A549 (cell line): ENCODE measurements around the gene RRP12. TPM values are rescaled to one million over a fixed set of nuclear protein-coding genes. Genes with fewer than 3 reads are reported as not detected.

ENCODE experiments used
- ATAC-seq, 2 experiments: fragments of 200-7000 bp in 1 of 2; fragments of >200 bp in 1 of 2; cut with Nextera tagmentation in 1 of 2; cut with Tn5 transposase in 1 of 2; 3 replicates each; pipeline versions ENCODE4 v1.8.0 to v1.9.1; 2018 to 2020; ENCODE audit warnings: mild to moderate bottlenecking in 1 of 2, moderate library complexity in 1 of 2
- CTCF ChIA-PET: fragments of 300-600 bp; sonication (Branson Sonifier 250); formaldehyde crosslinking; extraction: SDS; loops from one replicate; lab custom pipeline; 2021; ENCODE audit warnings: antibody characterized with exemption, inconsistent platforms; lab: Yijun Ruan, JAX
- POLR2A ChIA-PET: fragments of 350-600 bp; formaldehyde crosslinking; extraction: SDS; loops from one replicate; lab custom pipeline; 2021; ENCODE audit warnings: antibody characterized with exemption, inconsistent platforms; lab: Yijun Ruan, JAX
- DNase-seq, 2 experiments: peaks; one replicate each; pipeline versions ENCODE4 v3.0.0 to v3.0.0-alpha.2; 2011 to 2016; ENCODE audit warnings: low read depth in 1 of 2, low spot score in 1 of 2
- FAIRE-seq: peaks from 2 replicates; lab custom pipeline; 2011; peaks lifted over from hg19 to GRCh38; lab: Jason Lieb, UNC
- H3K27ac ChIP-seq, 2 experiments: fragments of >200 bp; sonication (Bioruptor Twin); formaldehyde crosslinking; 3 replicates each; pipeline ENCODE4 v1.5.1; 2016 to 2017
- H3K4me1 ChIP-seq: fragments of >200 bp; sonication (Bioruptor Twin); formaldehyde crosslinking; 3 replicates; pipeline ENCODE4 v1.6.1; 2016
- H3K4me2 ChIP-seq: fragments of >200 bp; sonication (Bioruptor Twin); formaldehyde crosslinking; 3 replicates; pipeline ENCODE4 v1.6.1; 2016
- H3K4me3 ChIP-seq: fragments of >200 bp; sonication (Bioruptor Twin); formaldehyde crosslinking; 3 replicates; pipeline ENCODE4 v1.5.1; 2016
- H3K9me3 ChIP-seq: fragments of >200 bp; sonication (Bioruptor Twin); formaldehyde crosslinking; 3 replicates; pipeline ENCODE4 v1.6.1; 2016
- ATOH8 ChIP-seq: fragments of 250-450 bp; sonication (Bioruptor Pico); IDR thresholded peaks from 2 replicates; pipeline ENCODE4 v1.5.0; 2020; ENCODE audit warnings: low read depth, mild to moderate bottlenecking, moderate library complexity
- BCL3 ChIP-seq: fragments of >200 bp; sonication (Bioruptor Twin); formaldehyde crosslinking; IDR thresholded peaks from 3 replicates; pipeline ENCODE4 v1.6.1; 2016
- CBX2 ChIP-seq: fragments of 200-600 bp; sonication (generic); IDR thresholded peaks from 2 replicates; pipeline ENCODE4 v1.6.1; 2016; ENCODE audit warnings: low read depth, mild to moderate bottlenecking, borderline replicate concordance
- CEBPB ChIP-seq, 2 experiments: fragments of >200 bp in 1 of 2; sonication (Bioruptor Twin) in 1 of 2; formaldehyde crosslinking in 1 of 2; IDR thresholded peaks; 2 replicates each; pipeline ENCODE4 v1.6.1; 2012 to 2016
- E2F6 ChIP-seq: IDR thresholded peaks from 2 replicates; pipeline ENCODE4 v1.6.1; 2012; ENCODE audit warnings: low read depth, borderline replicate concordance
- EHMT2 ChIP-seq: fragments of 200-600 bp; sonication (generic); IDR thresholded peaks from 2 replicates; pipeline ENCODE4 v1.6.1; 2016; ENCODE audit warnings: antibody characterized with exemption, low read depth, mild to moderate bottlenecking, moderate library complexity
- FOSB ChIP-seq: fragments of 250-450 bp; sonication (Bioruptor Pico); IDR thresholded peaks from 2 replicates; pipeline ENCODE4 v1.5.0; 2020; ENCODE audit warnings: mild to moderate bottlenecking, moderate library complexity
- GATA3 ChIP-seq: IDR thresholded peaks from 2 replicates; pipeline ENCODE4 v1.6.1; 2012; ENCODE audit warnings: borderline replicate concordance
- HMGXB4 ChIP-seq: fragments of 250-450 bp; sonication (Bioruptor Pico); IDR thresholded peaks from 2 replicates; pipeline ENCODE4 v1.5.0; 2021; ENCODE audit warnings: mild to moderate bottlenecking, moderate library complexity, borderline replicate concordance
- JUN ChIP-seq, 2 experiments: fragments of >200 bp; sonication (Bioruptor Twin); formaldehyde crosslinking; IDR thresholded peaks; 2 replicates in 1 of 2; 3 replicates in 1 of 2; pipeline ENCODE4 v1.6.1; 2016 to 2017
- JUNB ChIP-seq: fragments of >200 bp; sonication (Bioruptor Twin); formaldehyde crosslinking; IDR thresholded peaks from 2 replicates; pipeline ENCODE4 v1.6.1; 2016
- KDM1A ChIP-seq: fragments of 200-600 bp; sonication (generic); IDR thresholded peaks from 2 replicates; pipeline ENCODE4 v1.6.1; 2016; ENCODE audit warnings: low read depth, mild to moderate bottlenecking
- KDM5A ChIP-seq: fragments of 200-600 bp; sonication (generic); IDR thresholded peaks from 2 replicates; pipeline ENCODE4 v1.6.1; 2016; ENCODE audit warnings: antibody characterized with exemption, mild to moderate bottlenecking
- MAZ ChIP-seq: fragments of 150-350 bp; IDR thresholded peaks from 2 replicates; pipeline ENCODE4 v1.6.1; 2014; ENCODE audit warnings: antibody characterized with exemption, low read depth, low read length, borderline replicate concordance
- MYC ChIP-seq: IDR thresholded peaks from 2 replicates; pipeline ENCODE4 v1.6.1; 2012; ENCODE audit warnings: mild to moderate bottlenecking, inconsistent platforms, low read length, improper control_type of control experiment, borderline replicate concordance
- NPAS2 ChIP-seq: fragments of 250-450 bp; sonication (Bioruptor Pico); IDR thresholded peaks from 2 replicates; pipeline ENCODE4 v1.8.0; 2022; ENCODE audit warnings: mild to moderate bottlenecking, moderate library complexity, borderline replicate concordance
- PHF8 ChIP-seq: fragments of 200-600 bp; sonication (generic); IDR thresholded peaks from 2 replicates; pipeline ENCODE4 v1.6.1; 2016; ENCODE audit warnings: low read depth, mild to moderate bottlenecking, antibody characterized with exemption, moderate library complexity, borderline replicate concordance
- POLR2A ChIP-seq: IDR thresholded peaks from 2 replicates; pipeline ENCODE4 v1.6.1; 2012; ENCODE audit warnings: mild to moderate bottlenecking, low read length
- POLR2AphosphoS2 ChIP-seq: conservative IDR thresholded peaks from 2 replicates; pipeline ENCODE4 v1.6.1; 2012; ENCODE audit warnings: low read length, improper control_type of control experiment, inconsistent platforms
- RAD21 ChIP-seq, 2 experiments: fragments of >200 bp in 1 of 2; sonication (Bioruptor Twin) in 1 of 2; formaldehyde crosslinking in 1 of 2; IDR thresholded peaks in 1 of 2; conservative IDR thresholded peaks in 1 of 2; 2 replicates in 1 of 2; 3 replicates in 1 of 2; pipeline ENCODE4 v1.6.1; 2012 to 2018; ENCODE audit warnings: inconsistent platforms in 1 of 2
- RNF2 ChIP-seq: fragments of 200-600 bp; sonication (generic); IDR thresholded peaks from 2 replicates; pipeline ENCODE4 v1.6.1; 2016; ENCODE audit warnings: low read depth, mild to moderate bottlenecking, antibody characterized with exemption, moderate library complexity, borderline replicate concordance
- SMC3 ChIP-seq: fragments of >200 bp; sonication (Bioruptor Twin); formaldehyde crosslinking; IDR thresholded peaks from 3 replicates; pipeline ENCODE4 v1.6.1; 2018; ENCODE audit warnings: inconsistent platforms
- SREBF2 ChIP-seq: fragments of 450-650 bp; IDR thresholded peaks from 2 replicates; pipeline ENCODE4 v1.6.1; 2014; ENCODE audit warnings: mild to moderate bottlenecking, moderate library complexity
- ZFP36 ChIP-seq: fragments of 450-650 bp; IDR thresholded peaks from 2 replicates; pipeline ENCODE4 v1.6.1; 2014; ENCODE audit warnings: borderline replicate concordance; ENCODE audit not compliant: partially characterized antibody
- ZNF302 ChIP-seq: fragments of 250-450 bp; sonication (Bioruptor Pico); IDR thresholded peaks from 2 replicates; pipeline ENCODE4 v1.9.0; 2021; ENCODE audit warnings: inconsistent platforms, mild to moderate bottlenecking, moderate library complexity
- WGBS: methylation state at CpG from one replicate; pipeline ENCODE4 v1.1.6; 2017; ENCODE audit errors: missing lambda C conversion rate; 5-methylcytosine and 5-hydroxymethylcytosine counted together
- polyA plus RNA-seq, 4 experiments: library from polyadenylated mRNA; depleted of rRNA in 3 of 4; stranded (reverse); fragments of >200 nt; fragmentation: RNase III in 1 of 4; extraction: RNeasy Plus Mini Kit Qiagen cat#74134 plus additional on column Dnase treatment in 1 of 4; gene quantifications; 2 replicates in 3 of 4; 3 replicates in 1 of 4; pipeline ENCODE4 v1.2.3, GENCODE V29; 2011 to 2017

Gene RRP12
- polyA plus RNA-seq, 2 of the 4 experiments (the other 2 are of a cell fraction): 37.9 to 40.8 TPM

GRCh38 chr10:97325754-97326153, 75.4 kb downstream of the RRP12 start:
- CTCF ChIA-PET: interaction anchor here (1.1 to 4.6 kb wide), 5 partner anchors 11 to 66 kb away, joined by 3 to 22 read pairs (median 4); no protein-coding TSS in a partner anchor
- peaks cover 36% of the 10 kb centered on the region for H3K4me1 ChIP-seq
- DNase-seq (no peak), ATAC-seq (no peak), FAIRE-seq (no peak)
- H3K27ac ChIP-seq: no peak overlapping the region
- no peaks in the 10 kb centered on the region for H3K9me3 ChIP-seq
- TF ChIP-seq MAZ (no peak), EHMT2 (no peak), MYC (no peak), RAD21 (conservative IDR thresholded peaks at IDR 0.05 in 1 of 2, IDR thresholded peaks at IDR 0.05 in 1 of 2) (no peak), POLR2A (no peak), CEBPB (IDR thresholded peaks at IDR 0.05) (no peak), HMGXB4 (CRISPR knock-in tag) (no peak), SMC3 (no peak), ATOH8 (no peak), KDM5A (no peak), NPAS2 (CRISPR knock-in tag) (no peak), ZNF302 (CRISPR knock-in tag) (no peak), BCL3 (no peak), JUN (IDR thresholded peaks at IDR 0.05) (no peak), GATA3 (no peak), PHF8 (no peak), FOSB (CRISPR knock-in tag) (no peak), JUNB (no peak), SREBF2 (no peak), RNF2 (no peak)
- POLR2A ChIA-PET: interaction anchor here (1.4 kb wide), 1 partner anchor 9 kb away, joined by 7 read pairs; the partner anchor contains the start of gene FRAT2
- 74% methylated on average over 9 of the region's 9 CpGs for WGBS
- H3K4me3 ChIP-seq: no peak overlapping the region
- no peak overlapping the region for H3K4me2 ChIP-seq

- DNase-seq: no peak
- Histone ChIP-seq H3K4me1 (peaks cover 30% of the 10 kb centered on the region), H3K27ac (no peak overlapping the region), H3K9me3 (no peaks in the 10 kb centered on the region), H3K4me2 (no peak overlapping the region), H3K4me3 (no peak overlapping the region)
- ChIA-PET POLR2A (no interaction called here), CTCF (interaction anchor here (0.8 to 2.3 kb wide), 2 partner anchors 26 to 45 kb away, joined by 3 to 11 read pairs; no protein-coding TSS in a partner anchor)
- ATAC-seq: no peak
- WGBS: 41% methylated on average over 4 of the region's 4 CpGs
- TF ChIP-seq CBX2: no peak
- no peak for TF ChIP-seq ZFP36
- TF ChIP-seq ATOH8: no peak
- TF ChIP-seq RNF2: no peak
- TF ChIP-seq E2F6: no peak
- no peak for TF ChIP-seq KDM1A
- no peak for TF ChIP-seq POLR2AphosphoS2
- TF ChIP-seq JUN (IDR thresholded peaks at IDR 0.05): no peak
- TF ChIP-seq RAD21 (conservative IDR thresholded peaks at IDR 0.05 in 1 of 2, IDR thresholded peaks at IDR 0.05 in 1 of 2): no peak
- FAIRE-seq: no peak
Measured at GRCh38 chr10:97323501-97323900, 77.6 kb downstream of the RRP12 start.
